HG03457 (cell line): ENCODE results near the gene CTNNA3.
"Not testable (repeated sequence)": the region's sequence is repeated elsewhere in the genome, so short reads cannot be mapped to it uniquely, and the experiment has no call there.

ENCODE experiments used
- ATAC-seq: cut with Tn5 transposase; IDR thresholded peaks from one replicate; pipeline ENCODE4 v1.9.1; 2021; ENCODE audit warnings: moderate number of reproducible peaks; ENCODE audit not compliant: unreplicated experiment

Gene CTNNA3

GRCh38 chr10:66472156-66472555 lies 1223.8 kb downstream of the CTNNA3 start:
- ATAC-seq: no peak

- no peak for ATAC-seq
Observed at GRCh38 chr10:66467042-66467441, 1229.0 kb downstream of the CTNNA3 start.

- no peak for ATAC-seq
Observed at GRCh38 chr10:66466622-66467021, 1229.4 kb downstream of the CTNNA3 start.

GRCh38 chr10:66463611-66464010 lies 1232.4 kb downstream of the CTNNA3 start:
- no peak for ATAC-seq

- ATAC-seq: no peak
Observed at GRCh38 chr10:66457629-66458028, 1238.4 kb downstream of the CTNNA3 start.

- ATAC-seq: no peak
Observed at GRCh38 chr10:66455304-66455703, 1240.7 kb downstream of the CTNNA3 start.

GRCh38 chr10:66440568-66440967 lies 1255.4 kb downstream of the CTNNA3 start:
- ATAC-seq: no peak

GRCh38 chr10:66414943-66415342 lies 1281.1 kb downstream of the CTNNA3 start:
- ATAC-seq: no peak

GRCh38 chr10:66405566-66405965 lies 1290.4 kb downstream of the CTNNA3 start:
- no peak for ATAC-seq

- ATAC-seq: no peak
Observed at GRCh38 chr10:66398669-66399068, 1297.3 kb downstream of the CTNNA3 start.

- no peak for ATAC-seq
Observed at GRCh38 chr10:66394342-66395063, 1301.5 kb downstream of the CTNNA3 start.

GRCh38 chr10:66390926-66391325 lies 1305.1 kb downstream of the CTNNA3 start:
- ATAC-seq: no peak

- ATAC-seq: no peak
Observed at GRCh38 chr10:66381045-66381444, 1315.0 kb downstream of the CTNNA3 start.

GRCh38 chr10:66378117-66378876 lies 1317.7 kb downstream of the CTNNA3 start:
- ATAC-seq: no peak

- no peak for ATAC-seq
Observed at GRCh38 chr10:66368146-66368545, 1327.8 kb downstream of the CTNNA3 start.

GRCh38 chr10:66366163-66366562 lies 1329.8 kb downstream of the CTNNA3 start:
- no peak for ATAC-seq

- no peak for ATAC-seq
Observed at GRCh38 chr10:66365686-66366085, 1330.3 kb downstream of the CTNNA3 start.

GRCh38 chr10:66362522-66362921 lies 1333.5 kb downstream of the CTNNA3 start:
- ATAC-seq: no peak

- ATAC-seq: not testable (repeated sequence)
Observed at GRCh38 chr10:66353822-66354221, 1342.2 kb downstream of the CTNNA3 start.

- ATAC-seq: no peak
Observed at GRCh38 chr10:66353422-66353821, 1342.6 kb downstream of the CTNNA3 start.

- no peak for ATAC-seq
Observed at GRCh38 chr10:66350622-66351399, 1345.2 kb downstream of the CTNNA3 start.

GRCh38 chr10:66349726-66350125 lies 1346.3 kb downstream of the CTNNA3 start:
- no peak for ATAC-seq
